Activated CD4-positive, alpha-beta T cell treated with anti-CD3 and anti-CD28 coated beads, Interleukin-2, amount 10 ng/mL, durations not matched to agents 7 days and 5 days (primary cell): ENCODE measurements around the gene AFF3. TPM values are rescaled to one million over a fixed set of nuclear protein-coding genes. Genes with fewer than 3 reads are reported as not detected.
"Not testable (repeated sequence)": the region's sequence is repeated elsewhere in the genome, so short reads cannot be mapped to it uniquely, and the experiment has no call there.

Experiments used
- CTCF ChIA-PET: fragments of 350-600 bp; sonication (Branson Sonifier 250); formaldehyde crosslinking; loops from one replicate; lab custom pipeline; 2021; ENCODE audit warnings: antibody characterized with exemption; lab: Charles Lee
- POLR2A ChIA-PET: fragments of 350-600 bp; sonication (Branson Sonifier 250); formaldehyde crosslinking; loops from one replicate; lab custom pipeline; 2021; ENCODE audit warnings: antibody characterized with exemption; lab: Charles Lee
- DNase-seq: peaks from one replicate; pipeline ENCODE4 v3.0.0-alpha.2; 2020
- H3K27ac Mint-ChIP-seq: one replicate; pipeline ENCODE4 v1.8.0; 2021; ENCODE audit warnings: mild to moderate bottlenecking, moderate library complexity, mixed read lengths
- H3K27me3 Mint-ChIP-seq: one replicate; pipeline ENCODE4 v1.8.0; 2021; ENCODE audit warnings: mixed read lengths
- H3K36me3 Mint-ChIP-seq: one replicate; pipeline ENCODE4 v1.8.0; 2021; ENCODE audit warnings: low read depth, mixed read lengths
- H3K4me1 Mint-ChIP-seq: one replicate; pipeline ENCODE4 v1.8.0; 2021; ENCODE audit warnings: mixed read lengths
- H3K4me3 Mint-ChIP-seq: one replicate; pipeline ENCODE4 v1.8.0; 2021; ENCODE audit warnings: mild to moderate bottlenecking, moderate library complexity, mixed read lengths
- H3K9me3 Mint-ChIP-seq: one replicate; pipeline ENCODE4 v1.8.0; 2021; ENCODE audit warnings: mixed read lengths
- total RNA-seq, 2 experiments: library from RNA; stranded (reverse); gene quantifications; one replicate each; pipeline ENCODE4 v1.2.3, GENCODE V29; 2021

AFF3 gene
- total RNA-seq, 2 experiments from 2014 or later, result 7.4 to 13.0 TPM

GRCh38 chr2:99677814-99678213 lies 464.6 kb downstream of the AFF3 start:
- H3K9me3 Mint-ChIP-seq, result no peaks in the 10 kb centered on the region
- ChIA-PET POLR2A (no interaction called here), CTCF (no interaction called here)

GRCh38 chr2:99675130-99675661 lies 467.2 kb downstream of the AFF3 start:
- no peak for DNase-seq
- H3K9me3 Mint-ChIP-seq, result no peaks in the 10 kb centered on the region
- H3K4me3 Mint-ChIP-seq, result no peak overlapping the region
- ChIA-PET POLR2A (no interaction called here), CTCF (no interaction called here)
- no peak overlapping the region for H3K27ac Mint-ChIP-seq
- no peaks in the 10 kb centered on the region for H3K4me1 Mint-ChIP-seq
- no peaks in the 10 kb centered on the region for H3K36me3 Mint-ChIP-seq
- no peaks in the 10 kb centered on the region for H3K27me3 Mint-ChIP-seq

More at GRCh38 chr2:99677814-99678213, 464.6 kb downstream of the AFF3 start:
- Mint-ChIP-seq H3K4me3 (no peak overlapping the region), H3K27me3 (no peaks in the 10 kb centered on the region), H3K36me3 (no peaks in the 10 kb centered on the region), H3K27ac (no peak overlapping the region), H3K4me1 (no peaks in the 10 kb centered on the region)
- DNase-seq, result no peak

GRCh38 chr2:99674090-99674489 lies 468.3 kb downstream of the AFF3 start:
- no peaks in the 10 kb centered on the region for H3K9me3 Mint-ChIP-seq
- ChIA-PET POLR2A (no interaction called here), CTCF (no interaction called here)
- no peaks in the 10 kb centered on the region for H3K4me1 Mint-ChIP-seq
- no peak overlapping the region for H3K27ac Mint-ChIP-seq
- no peaks in the 10 kb centered on the region for H3K27me3 Mint-ChIP-seq
- no peak for DNase-seq
- peaks cover 2% of the 10 kb centered on the region for H3K36me3 Mint-ChIP-seq
- no peak overlapping the region for H3K4me3 Mint-ChIP-seq

GRCh38 chr2:99672766-99673350 lies 469.5 kb downstream of the AFF3 start:
- ChIA-PET POLR2A (interaction anchor here (0.5 kb wide), 1 partner anchor 95 kb away, joined by 4 read pairs; no protein-coding TSS in a partner anchor), CTCF (interaction anchor here (0.7 to 1.7 kb wide), 2 partner anchors 11 to 815 kb away, joined by 3 to 6 read pairs; no protein-coding TSS in a partner anchor)
- H3K27me3 Mint-ChIP-seq, result no peaks in the 10 kb centered on the region
- H3K4me3 Mint-ChIP-seq, result no peak overlapping the region
- H3K36me3 Mint-ChIP-seq, result peaks cover 2% of the 10 kb centered on the region
- no peaks in the 10 kb centered on the region for H3K9me3 Mint-ChIP-seq
- DNase-seq, result no peak
- no peak overlapping the region for H3K27ac Mint-ChIP-seq
- H3K4me1 Mint-ChIP-seq, result no peaks in the 10 kb centered on the region

GRCh38 chr2:99670768-99671734 lies 471.3 kb downstream of the AFF3 start:
- H3K36me3 Mint-ChIP-seq, result peaks cover 2% of the 10 kb centered on the region
- no peaks in the 10 kb centered on the region for H3K4me1 Mint-ChIP-seq
- ChIA-PET POLR2A (interaction anchor here (0.6 kb wide), 1 partner anchor 104 kb away, joined by 3 read pairs; no protein-coding TSS in a partner anchor), CTCF (no interaction called here)
- H3K27ac Mint-ChIP-seq, result no peak overlapping the region
- no peak overlapping the region for H3K4me3 Mint-ChIP-seq
- no peaks in the 10 kb centered on the region for H3K27me3 Mint-ChIP-seq
- no peak for DNase-seq
- H3K9me3 Mint-ChIP-seq, result no peaks in the 10 kb centered on the region

- no peak overlapping the region for H3K27ac Mint-ChIP-seq
- CTCF ChIA-PET, result no interaction called here
- no peak overlapping the region for H3K4me3 Mint-ChIP-seq
Observed at GRCh38 chr2:99666256-99666655, 476.1 kb downstream of the AFF3 start.

GRCh38 chr2:99663641-99664040 lies 478.7 kb downstream of the AFF3 start:
- Mint-ChIP-seq H3K4me1 (no peaks in the 10 kb centered on the region), H3K4me3 (no peak overlapping the region), H3K27ac (no peak overlapping the region), H3K27me3 (no peaks in the 10 kb centered on the region), H3K36me3 (peaks cover 1% of the 10 kb centered on the region), H3K9me3 (no peaks in the 10 kb centered on the region)
- POLR2A ChIA-PET, result no interaction called here
- CTCF ChIA-PET, result interaction anchor here (0.9 to 2.2 kb wide), 2 partner anchors 8 to 21 kb away, joined by 4 to 6 read pairs; no protein-coding TSS in a partner anchor
- no peak for DNase-seq

More at GRCh38 chr2:99666256-99666655, 476.1 kb downstream of the AFF3 start:
- POLR2A ChIA-PET, result no interaction called here
- no peaks in the 10 kb centered on the region for H3K4me1 Mint-ChIP-seq
- no peak for DNase-seq
- H3K36me3 Mint-ChIP-seq, result peaks cover 4% of the 10 kb centered on the region
- H3K27me3 Mint-ChIP-seq, result no peaks in the 10 kb centered on the region
- no peaks in the 10 kb centered on the region for H3K9me3 Mint-ChIP-seq

- Mint-ChIP-seq H3K27me3 (no peaks in the 10 kb centered on the region), H3K36me3 (peaks cover 1% of the 10 kb centered on the region), H3K4me3 (no peak overlapping the region), H3K9me3 (no peaks in the 10 kb centered on the region), H3K4me1 (no peaks in the 10 kb centered on the region), H3K27ac (no peak overlapping the region)
- no peak for DNase-seq
- ChIA-PET POLR2A (no interaction called here), CTCF (interaction anchor here (0.9 to 2.2 kb wide), 2 partner anchors 7 to 22 kb away, joined by 4 to 6 read pairs; no protein-coding TSS in a partner anchor)
Observed at GRCh38 chr2:99662761-99663341, 479.5 kb downstream of the AFF3 start.

- H3K27ac Mint-ChIP-seq, H3K4me3 Mint-ChIP-seq, POLR2A ChIA-PET, H3K27me3 Mint-ChIP-seq, DNase-seq, H3K9me3 Mint-ChIP-seq, H3K4me1 Mint-ChIP-seq, CTCF ChIA-PET, H3K36me3 Mint-ChIP-seq: not testable (repeated sequence)
Observed at GRCh38 chr2:99661761-99662160, 480.6 kb downstream of the AFF3 start.

- Mint-ChIP-seq H3K4me3 (no peak overlapping the region), H3K4me1 (no peaks in the 10 kb centered on the region), H3K27me3 (no peaks in the 10 kb centered on the region), H3K27ac (no peak overlapping the region), H3K36me3 (peaks cover 1% of the 10 kb centered on the region), H3K9me3 (no peaks in the 10 kb centered on the region)
- DNase-seq, result no peak
- CTCF ChIA-PET, result no interaction called here
- POLR2A ChIA-PET, result no interaction called here
Observed at GRCh38 chr2:99660616-99661406, 481.6 kb downstream of the AFF3 start.

- no peaks in the 10 kb centered on the region for H3K36me3 Mint-ChIP-seq
- H3K4me1 Mint-ChIP-seq, result no peaks in the 10 kb centered on the region
- no peak for DNase-seq
- H3K4me3 Mint-ChIP-seq, result no peak overlapping the region
- CTCF ChIA-PET, result no interaction called here
- H3K27me3 Mint-ChIP-seq, result no peaks in the 10 kb centered on the region
- POLR2A ChIA-PET, result no interaction called here
- no peaks in the 10 kb centered on the region for H3K9me3 Mint-ChIP-seq
- no peak overlapping the region for H3K27ac Mint-ChIP-seq
Observed at GRCh38 chr2:99659874-99660273, 482.5 kb downstream of the AFF3 start.

- H3K27me3 Mint-ChIP-seq, result no peaks in the 10 kb centered on the region
- H3K36me3 Mint-ChIP-seq, result no peaks in the 10 kb centered on the region
- no peaks in the 10 kb centered on the region for H3K4me1 Mint-ChIP-seq
Observed at GRCh38 chr2:99657691-99658258, 484.6 kb downstream of the AFF3 start.

More at GRCh38 chr2:99657691-99658258, 484.6 kb downstream of the AFF3 start:
- Mint-ChIP-seq H3K9me3 (no peaks in the 10 kb centered on the region), H3K4me3 (no peak overlapping the region), H3K27ac (no peak overlapping the region)
- DNase-seq, result no peak
- CTCF ChIA-PET, result no interaction called here
- POLR2A ChIA-PET, result no interaction called here
